ENCODE data around the gene P4HA3. TPM values are rescaled to one million over a fixed set of nuclear protein-coding genes. Genes with fewer than 3 reads are reported as not detected.

P4HA3 gene
- under 0.01 and 0.26 TPM in 2 replicates for total RNA-seq

DNA sequence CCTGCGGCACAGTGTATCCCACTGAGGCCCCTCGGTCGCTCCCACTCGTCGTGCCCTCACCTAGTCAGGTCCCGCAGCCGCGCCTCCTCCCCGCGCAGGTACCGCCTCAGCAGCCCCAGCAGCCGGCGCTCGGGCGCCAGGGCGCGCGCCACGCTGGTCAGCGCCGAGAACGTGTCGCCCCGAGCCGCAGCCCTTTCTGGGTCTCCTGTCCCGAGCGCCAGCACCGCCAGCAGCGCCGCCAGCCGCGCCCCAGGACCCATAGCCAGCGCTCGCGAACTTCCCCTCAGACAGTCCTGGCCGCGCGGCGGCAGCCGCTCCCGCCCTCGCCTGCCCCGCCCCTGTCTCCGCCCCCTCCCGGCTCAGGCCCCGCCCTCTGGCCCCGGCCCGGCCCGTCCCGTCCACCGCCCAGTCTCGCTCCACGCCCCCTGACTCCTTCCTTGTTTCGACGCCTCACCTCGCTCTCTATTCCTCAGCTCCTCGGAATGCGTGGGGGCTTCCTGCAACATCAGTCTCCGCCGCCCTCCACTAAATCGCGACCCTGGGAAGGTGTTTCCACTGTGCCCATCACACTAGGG lies at the start of gene P4HA3:
P4HA3 (minus strand) TSS at position 289 of the 575 bp plus-strand sequence; CDS start at position 260, 29 bp downstream.
- TF ChIP-seq, protein P1, sequence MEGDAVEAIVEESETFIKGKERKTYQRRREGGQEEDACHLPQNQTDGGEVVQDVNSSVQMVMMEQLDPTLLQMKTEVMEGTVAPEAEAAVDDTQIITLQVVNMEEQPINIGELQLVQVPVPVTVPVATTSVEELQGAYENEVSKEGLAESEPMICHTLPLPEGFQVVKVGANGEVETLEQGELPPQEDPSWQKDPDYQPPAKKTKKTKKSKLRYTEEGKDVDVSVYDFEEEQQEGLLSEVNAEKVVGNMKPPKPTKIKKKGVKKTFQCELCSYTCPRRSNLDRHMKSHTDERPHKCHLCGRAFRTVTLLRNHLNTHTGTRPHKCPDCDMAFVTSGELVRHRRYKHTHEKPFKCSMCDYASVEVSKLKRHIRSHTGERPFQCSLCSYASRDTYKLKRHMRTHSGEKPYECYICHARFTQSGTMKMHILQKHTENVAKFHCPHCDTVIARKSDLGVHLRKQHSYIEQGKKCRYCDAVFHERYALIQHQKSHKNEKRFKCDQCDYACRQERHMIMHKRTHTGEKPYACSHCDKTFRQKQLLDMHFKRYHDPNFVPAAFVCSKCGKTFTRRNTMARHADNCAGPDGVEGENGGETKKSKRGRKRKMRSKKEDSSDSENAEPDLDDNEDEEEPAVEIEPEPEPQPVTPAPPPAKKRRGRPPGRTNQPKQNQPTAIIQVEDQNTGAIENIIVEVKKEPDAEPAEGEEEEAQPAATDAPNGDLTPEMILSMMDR (IDR thresholded peaks at IDR 0.05; ENCODE audit: insufficient read depth, low read length, severe bottlenecking) = peak; percentile 10
- H3K36me3 ChIP-seq (ENCODE audit: control insufficient read depth, insufficient read depth, low read length) = no peaks in the 10 kb centered on the region
- peak within 1 kb of the TSS; percentile 41 for H3K4me3 ChIP-seq (ENCODE audit: low read depth, low read length)
- FAIRE-seq (no peak), DNase-seq (ENCODE audit: low read depth) (peak; percentile 21)
- H3K27me3 ChIP-seq (ENCODE audit: control insufficient read depth, insufficient read depth, low read length) = peaks cover 3% of the 10 kb centered on the region

DNA sequence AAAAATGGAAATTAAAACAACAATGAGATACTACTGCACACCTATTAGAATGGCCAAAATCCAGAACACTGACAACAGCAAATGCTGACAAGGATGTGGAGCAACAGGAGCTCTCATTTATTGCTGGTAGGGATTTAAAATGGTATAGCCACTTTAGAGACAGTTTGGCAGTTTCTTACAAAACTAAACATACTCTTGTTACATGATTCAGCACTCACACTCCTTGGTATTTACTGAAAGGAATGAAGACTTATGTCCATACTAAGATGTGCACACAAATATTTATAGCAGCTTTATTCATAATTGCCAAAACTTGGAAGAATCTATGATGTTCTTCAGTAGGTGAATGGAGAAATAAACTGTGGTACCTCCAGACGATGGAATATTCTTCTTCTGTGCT lies 46.0 kb upstream of the P4HA3 start:
- no peak for FAIRE-seq
- H3K36me3 ChIP-seq (ENCODE audit: control insufficient read depth, insufficient read depth, low read length) = no peaks in the 10 kb centered on the region
- DNase-seq (ENCODE audit: low read depth) = no peak
- TF ChIP-seq, protein P1 (IDR thresholded peaks at IDR 0.05; ENCODE audit: insufficient read depth, low read length, severe bottlenecking) = no peak
- H3K27me3 ChIP-seq (ENCODE audit: control insufficient read depth, insufficient read depth, low read length) = no peaks in the 10 kb centered on the region
- H3K4me3 ChIP-seq (ENCODE audit: low read depth, low read length) = no peak overlapping the region

DNA sequence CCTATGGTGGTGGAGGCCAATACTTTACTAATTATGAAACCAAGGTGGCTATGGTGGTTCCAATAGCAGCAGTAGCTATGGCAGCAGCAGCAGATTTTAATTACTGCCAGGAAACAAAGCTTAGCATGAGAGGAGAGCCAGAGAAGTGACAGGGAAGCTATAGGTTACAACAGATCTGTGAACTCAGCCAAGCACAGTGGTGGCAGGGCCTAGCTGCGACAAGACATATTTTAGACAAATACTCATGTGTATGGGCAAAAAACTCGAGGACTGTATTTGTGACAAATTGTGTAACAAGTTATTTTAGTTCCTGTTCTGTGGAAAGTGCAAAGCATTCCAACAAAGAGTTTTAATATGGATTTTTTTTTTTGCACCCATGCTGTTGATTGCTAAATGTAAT lies 44.2 kb upstream of the P4HA3 start:
- FAIRE-seq (no peak), DNase-seq (ENCODE audit: low read depth) (no peak)
- TF ChIP-seq, protein P1 (IDR thresholded peaks at IDR 0.05; ENCODE audit: insufficient read depth, low read length, severe bottlenecking) = no peak
- no peaks in the 10 kb centered on the region for H3K36me3 ChIP-seq (ENCODE audit: control insufficient read depth, insufficient read depth, low read length)
- H3K4me3 ChIP-seq (ENCODE audit: low read depth, low read length) = no peak overlapping the region
- H3K27me3 ChIP-seq (ENCODE audit: control insufficient read depth, insufficient read depth, low read length) = no peaks in the 10 kb centered on the region

DNA sequence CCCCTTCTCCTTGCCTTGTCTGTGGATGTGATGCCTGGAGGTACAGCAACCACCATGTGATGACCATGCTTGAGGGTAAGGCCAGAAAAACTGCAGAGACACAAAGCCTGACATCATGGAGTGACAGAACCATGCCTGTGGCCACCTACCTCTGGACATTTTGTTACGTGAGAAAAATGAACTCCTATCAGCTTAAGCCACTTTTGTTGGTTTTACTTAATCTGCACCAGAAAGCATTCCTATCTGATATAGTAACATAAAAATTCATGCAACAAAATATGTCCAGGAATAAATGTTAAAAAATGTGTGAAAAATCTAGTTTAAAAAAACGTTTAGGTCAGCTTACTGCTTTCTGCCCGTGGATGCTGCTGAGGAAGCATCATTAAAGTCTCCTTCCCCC lies 42.6 kb upstream of the P4HA3 start:
- TF ChIP-seq, protein P1 (IDR thresholded peaks at IDR 0.05; ENCODE audit: insufficient read depth, low read length, severe bottlenecking) = no peak
- Histone ChIP-seq H3K27me3 (ENCODE audit: control insufficient read depth, insufficient read depth, low read length) (no peaks in the 10 kb centered on the region), H3K36me3 (ENCODE audit: control insufficient read depth, insufficient read depth, low read length) (no peaks in the 10 kb centered on the region), H3K4me3 (ENCODE audit: low read depth, low read length) (no peak overlapping the region)
- FAIRE-seq (no peak), DNase-seq (ENCODE audit: low read depth) (no peak)

DNA sequence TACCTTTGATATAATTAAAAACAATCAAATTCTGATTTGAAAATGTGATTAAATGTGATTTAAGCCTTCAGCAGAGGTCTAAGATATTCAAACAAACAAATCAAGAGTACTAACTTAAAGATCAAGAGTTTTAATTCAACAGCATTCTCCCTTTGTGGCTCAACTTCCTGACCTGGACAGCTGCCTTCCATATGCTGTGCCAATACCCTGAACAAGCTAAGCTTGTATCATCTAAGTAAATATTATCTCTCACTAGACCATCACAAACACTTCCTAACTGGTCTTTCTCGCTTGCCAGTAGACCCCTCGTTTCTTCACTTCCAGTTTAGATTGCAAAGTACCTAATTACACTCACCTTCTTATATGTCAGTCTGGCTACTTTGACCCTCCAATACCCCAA lies 35.9 kb upstream of the P4HA3 start:
- Histone ChIP-seq H3K4me3 (ENCODE audit: low read depth, low read length) (no peak overlapping the region), H3K27me3 (ENCODE audit: control insufficient read depth, insufficient read depth, low read length) (no peaks in the 10 kb centered on the region), H3K36me3 (ENCODE audit: control insufficient read depth, insufficient read depth, low read length) (no peaks in the 10 kb centered on the region)
- DNase-seq (ENCODE audit: low read depth) (no peak), FAIRE-seq (no peak)
- TF ChIP-seq, protein P1 (IDR thresholded peaks at IDR 0.05; ENCODE audit: insufficient read depth, low read length, severe bottlenecking) = no peak

DNA sequence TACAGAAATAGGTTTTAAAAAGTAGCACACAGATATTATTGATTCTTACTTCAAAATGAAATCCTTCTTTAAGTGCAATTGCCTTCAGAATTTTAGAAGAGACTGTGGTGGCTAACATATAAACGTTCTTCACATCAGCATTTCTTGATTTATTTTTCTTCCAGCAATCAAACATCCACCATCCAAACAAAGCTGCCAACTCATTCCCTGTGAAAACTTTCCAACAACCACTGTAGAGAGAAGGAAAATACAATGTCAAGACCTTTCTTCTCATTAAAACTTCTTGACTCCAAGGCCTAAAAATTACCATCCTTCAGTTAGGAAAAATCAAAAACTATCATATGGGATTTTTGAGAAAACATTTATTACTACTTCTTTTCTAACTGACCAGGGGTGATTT lies 34.0 kb upstream of the P4HA3 start:
- TF ChIP-seq, protein P1 (IDR thresholded peaks at IDR 0.05; ENCODE audit: insufficient read depth, low read length, severe bottlenecking) = no peak
- Histone ChIP-seq H3K36me3 (ENCODE audit: control insufficient read depth, insufficient read depth, low read length) (no peaks in the 10 kb centered on the region), H3K4me3 (ENCODE audit: low read depth, low read length) (no peak overlapping the region), H3K27me3 (ENCODE audit: control insufficient read depth, insufficient read depth, low read length) (no peaks in the 10 kb centered on the region)
- DNase-seq (ENCODE audit: low read depth) = no peak
- no peak for FAIRE-seq
